Heart left ventricle (tissue), 13 donors: Measurements from ENCODE around the gene PRR35.

ENCODE experiments used
- CTCF ChIP-seq, 12 donors: fragments of 200-600 bp; sonication (generic) in 4 of 12; IDR thresholded peaks; one replicate each; pipeline versions ENCODE4 v1.5.0 to v1.8.0; 2018 to 2022; ENCODE audit warnings: antibody characterized with exemption in 12 of 12, mild to moderate bottlenecking in 5 of 12
- POLR2A ChIP-seq, 2 donors: fragments of 450-650 bp; IDR thresholded peaks; one replicate each; pipeline ENCODE4 v1.6.1; 2017; ENCODE audit warnings: antibody characterized with exemption in 2 of 2, mild to moderate bottlenecking in 2 of 2, moderate library complexity in 2 of 2
- donor health status: ischemic (EF 13 %, LVEDD 7.1; RV severe dilation, severe dysfunction).
- donor health status: DM: no; HTN: yes; CAD: no.
- donor health status: DM: no; HTN: no; CAD: no.
- donor health status: ischemic (EF 25% LVEDD 6.9; RV normal size, moderate dysfunction).
- donor health status: ischemic (EF 25% LVEDD 5.7; RV mildly dilated, moderate dysfunction).
- donor health status: ischemic (EF 35%, LVEDD 5.7; RV mildly dilated, moderate dysfunction).
- donor health status: nonischemic (EF 11% LVEDD 7.7; RV severe dilation, severe dysfunction).
- donor health status: DM: yes; HTN: yes; CAD: no.
- donor health status: PGD.
- donor health status: ischemic (EF 29% LVEDD 5.4; RV normal size, mild dysfunction).
- donor health status: nonischemic (EF 23%, LVEDD 6.1; RV moderate dilation, normal function).

GRCh38 chr16:593807-594206, 33.6 kb downstream of the PRR35 start:
- TF ChIP-seq CTCF (IDR thresholded peaks at IDR 0.05) (no peak), POLR2A (IDR thresholded peaks at IDR 0.05) (no peak)
